ENCODE data around the gene SYN1.

SYN1 gene

GRCh38 chrX:47576021-47576898 lies 43.4 kb downstream of the SYN1 start:
- H2BK120ac ChIP-seq (ENCODE audit: insufficient read depth, low read length, poor library complexity), result no peak overlapping the region
- H3K4ac ChIP-seq (ENCODE audit: low read depth, low read length), result no peak overlapping the region
- peaks cover 15% of the 10 kb centered on the region for H3K79me1 ChIP-seq (ENCODE audit: low read length)
- DNase-seq, result no peak
- H3K4me2 ChIP-seq (ENCODE audit: low read length), result no peak overlapping the region
- no CpG with 5 or more reads among the region's 20 CpGs for WGBS (ENCODE audit: extremely low coverage, insufficient coverage, insufficient read length)
- H2AK5ac ChIP-seq (ENCODE audit: low read length), result no peak overlapping the region
- peaks cover 3% of the 10 kb centered on the region for H3K79me2 ChIP-seq (ENCODE audit: control insufficient read depth, insufficient read depth, low read length, poor library complexity)
- H4K8ac ChIP-seq (ENCODE audit: low read depth, low read length), result no peak overlapping the region
- peaks cover 22 to 29% of the 10 kb centered on the region in 2 experiments for H3K4me1 ChIP-seq (ENCODE audit: control insufficient read depth in 1 of 2, insufficient read depth in 2 of 2, low read length in 2 of 2)
- H3K14ac ChIP-seq (ENCODE audit: low read length), result no peak overlapping the region
- H3K4me3 ChIP-seq (ENCODE audit: low read depth, low read length), result no peak overlapping the region
- no peaks in the 10 kb centered on the region for H3K27me3 ChIP-seq (ENCODE audit: insufficient read depth, low read length)
- H3K18ac ChIP-seq (ENCODE audit: low read length), result no peak overlapping the region
- no peak overlapping the region for H2BK5ac ChIP-seq (ENCODE audit: low read depth, low read length, poor library complexity)
- H2BK12ac ChIP-seq (ENCODE audit: low read length), result peak overlapping the region; percentile 16
- H3K27ac ChIP-seq (ENCODE audit: low read depth, low read length), result no peak overlapping the region
- no peak overlapping the region for H4K91ac ChIP-seq (ENCODE audit: low read depth, low read length)
- H3K9ac ChIP-seq (ENCODE audit: low read length), result no peak overlapping the region
- no peak overlapping the region for H2AFZ ChIP-seq (ENCODE audit: insufficient read depth, low read length, poor library complexity)
- H4K12ac ChIP-seq (ENCODE audit: low read depth, low read length), result no peak overlapping the region
- peaks cover 7 to 9% of the 10 kb centered on the region in 2 experiments for H3K36me3 ChIP-seq (ENCODE audit: control insufficient read depth in 1 of 2, insufficient read depth in 2 of 2, low read length in 2 of 2)
- no peak overlapping the region for H3K23ac ChIP-seq (ENCODE audit: low read length)
- peaks cover 2% of the 10 kb centered on the region for H3K9me3 ChIP-seq (ENCODE audit: insufficient read depth, low read depth, low read length)

- H3K4me2 ChIP-seq (ENCODE audit: low read length), result peak overlapping the region; percentile 42
- H3K14ac ChIP-seq (ENCODE audit: low read length), result peak overlapping the region; percentile 99
- H3K9me3 ChIP-seq (ENCODE audit: insufficient read depth, low read depth, low read length), result peaks cover 2% of the 10 kb centered on the region
- no peak for DNase-seq
- H3K27ac ChIP-seq (ENCODE audit: low read depth, low read length), result peak overlapping the region; percentile 93
- peak overlapping the region; percentile 99 for H3K18ac ChIP-seq (ENCODE audit: low read length)
- peak overlapping the region; percentile 74 for H2AFZ ChIP-seq (ENCODE audit: insufficient read depth, low read length, poor library complexity)
- no peaks in the 10 kb centered on the region for H3K27me3 ChIP-seq (ENCODE audit: insufficient read depth, low read length)
- peaks cover 3% of the 10 kb centered on the region for H3K79me2 ChIP-seq (ENCODE audit: control insufficient read depth, insufficient read depth, low read length, poor library complexity)
- WGBS (ENCODE audit: extremely low coverage, insufficient coverage, insufficient read length), result no CpG with 5 or more reads among the region's 27 CpGs
- H2BK120ac ChIP-seq (ENCODE audit: insufficient read depth, low read length, poor library complexity), result peak overlapping the region; percentile 89
- H3K4me3 ChIP-seq (ENCODE audit: low read depth, low read length), result no peak overlapping the region
- H2BK12ac ChIP-seq (ENCODE audit: low read length), result peak overlapping the region; percentile 93
- peak overlapping the region; percentile 77 for H2AK5ac ChIP-seq (ENCODE audit: low read length)
- peak overlapping the region; percentile 99 for H4K91ac ChIP-seq (ENCODE audit: low read depth, low read length)
- peaks cover 15% of the 10 kb centered on the region for H3K79me1 ChIP-seq (ENCODE audit: low read length)
- peak overlapping the region; percentile 77 for H3K4ac ChIP-seq (ENCODE audit: low read depth, low read length)
- no peak overlapping the region for H3K9ac ChIP-seq (ENCODE audit: low read length)
- H4K8ac ChIP-seq (ENCODE audit: low read depth, low read length), result peak overlapping the region; percentile 97
- H3K36me3 ChIP-seq (ENCODE audit: control insufficient read depth in 1 of 2, insufficient read depth in 2 of 2, low read length in 2 of 2), result peaks cover 15 to 19% of the 10 kb centered on the region in 2 experiments
- no peak overlapping the region for H3K23ac ChIP-seq (ENCODE audit: low read length)
- peaks cover 22 to 29% of the 10 kb centered on the region in 2 experiments for H3K4me1 ChIP-seq (ENCODE audit: control insufficient read depth in 1 of 2, insufficient read depth in 2 of 2, low read length in 2 of 2)
- H2BK5ac ChIP-seq (ENCODE audit: low read depth, low read length, poor library complexity), result peak overlapping the region; percentile 99
- H4K12ac ChIP-seq (ENCODE audit: low read depth, low read length), result peak overlapping the region; percentile 92
Measured at GRCh38 chrX:47574547-47575301, 44.9 kb downstream of the SYN1 start.

GRCh38 chrX:47574076-47574546 lies 45.5 kb downstream of the SYN1 start:
- peak overlapping the region; percentile 74 for H2AFZ ChIP-seq (ENCODE audit: insufficient read depth, low read length, poor library complexity)
- peak overlapping the region; percentile 99 for H4K91ac ChIP-seq (ENCODE audit: low read depth, low read length)

GRCh38 chrX:47573341-47574075 lies 46.1 kb downstream of the SYN1 start:
- Histone ChIP-seq H3K27me3 (ENCODE audit: insufficient read depth, low read length) (no peaks in the 10 kb centered on the region), H3K36me3 (ENCODE audit: control insufficient read depth in 1 of 2, insufficient read depth in 2 of 2, low read length in 2 of 2) (peaks cover 25 to 31% of the 10 kb centered on the region in 2 experiments), H3K4me1 (ENCODE audit: control insufficient read depth in 1 of 2, insufficient read depth in 2 of 2, low read length in 2 of 2) (peaks cover 22 to 29% of the 10 kb centered on the region in 2 experiments), H2BK120ac (ENCODE audit: insufficient read depth, low read length, poor library complexity) (peak overlapping the region; percentile 98), H3K9me3 (ENCODE audit: insufficient read depth, low read depth, low read length) (peaks cover 2% of the 10 kb centered on the region), H4K8ac (ENCODE audit: low read depth, low read length) (peak overlapping the region; percentile 97), H3K27ac (ENCODE audit: low read depth, low read length) (peak overlapping the region; percentile 93), H3K14ac (ENCODE audit: low read length) (peak overlapping the region; percentile 99), H2BK5ac (ENCODE audit: low read depth, low read length, poor library complexity) (peak overlapping the region; percentile 99), H3K79me1 (ENCODE audit: low read length) (peaks cover 15% of the 10 kb centered on the region), H4K91ac (ENCODE audit: low read depth, low read length) (peak overlapping the region; percentile 99), H2AFZ (ENCODE audit: insufficient read depth, low read length, poor library complexity) (peak overlapping the region; percentile 70), H3K18ac (ENCODE audit: low read length) (peak overlapping the region; percentile 99), H2AK5ac (ENCODE audit: low read length) (peak overlapping the region; percentile 92), H3K23ac (ENCODE audit: low read length) (no peak overlapping the region), H3K4ac (ENCODE audit: low read depth, low read length) (peak overlapping the region; percentile 93), H3K4me3 (ENCODE audit: low read depth, low read length) (peak overlapping the region; percentile 43), H3K4me2 (ENCODE audit: low read length) (peak overlapping the region; percentile 42), H3K9ac (ENCODE audit: low read length) (peak overlapping the region; percentile 28), H4K12ac (ENCODE audit: low read depth, low read length) (peak overlapping the region; percentile 69), H3K79me2 (ENCODE audit: control insufficient read depth, insufficient read depth, low read length, poor library complexity) (peaks cover 3% of the 10 kb centered on the region), H2BK12ac (ENCODE audit: low read length) (peak overlapping the region; percentile 91)
- DNase-seq, result no peak
- WGBS (ENCODE audit: extremely low coverage, insufficient coverage, insufficient read length), result no CpG with 5 or more reads among the region's 20 CpGs

More at GRCh38 chrX:47574076-47574546, 45.5 kb downstream of the SYN1 start:
- Histone ChIP-seq H3K23ac (ENCODE audit: low read length) (no peak overlapping the region), H2BK120ac (ENCODE audit: insufficient read depth, low read length, poor library complexity) (peak overlapping the region; percentile 98), H3K4me1 (ENCODE audit: control insufficient read depth in 1 of 2, insufficient read depth in 2 of 2, low read length in 2 of 2) (peaks cover 22 to 29% of the 10 kb centered on the region in 2 experiments), H2BK5ac (ENCODE audit: low read depth, low read length, poor library complexity) (peak overlapping the region; percentile 99), H3K9me3 (ENCODE audit: insufficient read depth, low read depth, low read length) (peaks cover 2% of the 10 kb centered on the region), H3K9ac (ENCODE audit: low read length) (no peak overlapping the region), H4K8ac (ENCODE audit: low read depth, low read length) (peak overlapping the region; percentile 97), H2BK12ac (ENCODE audit: low read length) (peak overlapping the region; percentile 93), H4K12ac (ENCODE audit: low read depth, low read length) (peak overlapping the region; percentile 92), H3K4ac (ENCODE audit: low read depth, low read length) (peak overlapping the region; percentile 93), H3K36me3 (ENCODE audit: control insufficient read depth in 1 of 2, insufficient read depth in 2 of 2, low read length in 2 of 2) (peaks cover 21 to 26% of the 10 kb centered on the region in 2 experiments), H3K14ac (ENCODE audit: low read length) (peak overlapping the region; percentile 99), H2AK5ac (ENCODE audit: low read length) (peak overlapping the region; percentile 92), H3K27me3 (ENCODE audit: insufficient read depth, low read length) (no peaks in the 10 kb centered on the region), H3K4me3 (ENCODE audit: low read depth, low read length) (peak overlapping the region; percentile 43), H3K79me2 (ENCODE audit: control insufficient read depth, insufficient read depth, low read length, poor library complexity) (peaks cover 3% of the 10 kb centered on the region), H3K27ac (ENCODE audit: low read depth, low read length) (peak overlapping the region; percentile 93), H3K79me1 (ENCODE audit: low read length) (peaks cover 15% of the 10 kb centered on the region), H3K4me2 (ENCODE audit: low read length) (peak overlapping the region; percentile 42), H3K18ac (ENCODE audit: low read length) (peak overlapping the region; percentile 99)
- DNase-seq, result no peak
- no CpG with 5 or more reads among the region's 41 CpGs for WGBS (ENCODE audit: extremely low coverage, insufficient coverage, insufficient read length)
